ENCODE measurements around the gene OR2V2.
"Not testable (repeated sequence)": the region's sequence is repeated elsewhere in the genome, so short reads cannot be mapped to it uniquely, and the experiment has no call there.

The OR2V2 gene, protein sequence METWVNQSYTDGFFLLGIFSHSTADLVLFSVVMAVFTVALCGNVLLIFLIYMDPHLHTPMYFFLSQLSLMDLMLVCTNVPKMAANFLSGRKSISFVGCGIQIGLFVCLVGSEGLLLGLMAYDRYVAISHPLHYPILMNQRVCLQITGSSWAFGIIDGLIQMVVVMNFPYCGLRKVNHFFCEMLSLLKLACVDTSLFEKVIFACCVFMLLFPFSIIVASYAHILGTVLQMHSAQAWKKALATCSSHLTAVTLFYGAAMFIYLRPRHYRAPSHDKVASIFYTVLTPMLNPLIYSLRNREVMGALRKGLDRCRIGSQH

DNA sequence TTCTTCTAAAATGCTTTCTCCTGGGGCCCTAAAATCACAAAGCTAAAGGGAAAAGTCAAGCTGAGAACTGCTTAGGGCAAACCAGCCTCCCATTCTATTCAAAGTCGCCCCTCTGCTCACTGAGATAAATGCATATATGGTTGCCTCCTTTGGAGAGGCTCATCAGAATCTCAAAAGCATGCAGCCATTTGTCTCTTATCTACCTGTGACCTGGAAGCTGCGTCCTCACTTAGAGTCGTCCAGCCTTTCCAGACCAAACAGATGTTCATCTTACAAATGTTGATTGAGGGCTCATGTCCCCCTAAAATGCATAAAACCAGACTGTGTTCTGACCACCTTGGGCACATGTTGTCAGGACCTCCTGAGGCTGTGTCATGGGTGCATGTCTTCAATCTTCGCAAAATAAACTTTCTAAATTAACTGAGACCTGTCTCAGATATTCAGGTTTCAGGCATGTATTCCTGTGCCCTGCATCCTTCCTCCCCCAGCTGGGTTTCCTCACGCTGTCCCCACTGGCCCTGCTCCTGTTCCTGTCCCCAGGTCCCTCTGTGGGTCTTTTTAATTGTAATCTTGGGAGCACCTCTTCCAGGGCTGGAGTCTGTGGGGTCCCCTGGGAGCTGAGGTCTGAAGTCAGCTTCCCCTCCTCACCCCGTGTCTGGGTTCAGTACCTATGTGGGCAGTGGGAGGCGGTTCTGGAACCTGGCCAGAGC is at the start of gene OR2V2:
Gene OR2V2 (plus strand): TSS at position 660 of the 710 bp plus-strand sequence. CDS start 7,357 bp downstream, outside the sequence.
- not testable (repeated sequence) for DNase-seq

DNA sequence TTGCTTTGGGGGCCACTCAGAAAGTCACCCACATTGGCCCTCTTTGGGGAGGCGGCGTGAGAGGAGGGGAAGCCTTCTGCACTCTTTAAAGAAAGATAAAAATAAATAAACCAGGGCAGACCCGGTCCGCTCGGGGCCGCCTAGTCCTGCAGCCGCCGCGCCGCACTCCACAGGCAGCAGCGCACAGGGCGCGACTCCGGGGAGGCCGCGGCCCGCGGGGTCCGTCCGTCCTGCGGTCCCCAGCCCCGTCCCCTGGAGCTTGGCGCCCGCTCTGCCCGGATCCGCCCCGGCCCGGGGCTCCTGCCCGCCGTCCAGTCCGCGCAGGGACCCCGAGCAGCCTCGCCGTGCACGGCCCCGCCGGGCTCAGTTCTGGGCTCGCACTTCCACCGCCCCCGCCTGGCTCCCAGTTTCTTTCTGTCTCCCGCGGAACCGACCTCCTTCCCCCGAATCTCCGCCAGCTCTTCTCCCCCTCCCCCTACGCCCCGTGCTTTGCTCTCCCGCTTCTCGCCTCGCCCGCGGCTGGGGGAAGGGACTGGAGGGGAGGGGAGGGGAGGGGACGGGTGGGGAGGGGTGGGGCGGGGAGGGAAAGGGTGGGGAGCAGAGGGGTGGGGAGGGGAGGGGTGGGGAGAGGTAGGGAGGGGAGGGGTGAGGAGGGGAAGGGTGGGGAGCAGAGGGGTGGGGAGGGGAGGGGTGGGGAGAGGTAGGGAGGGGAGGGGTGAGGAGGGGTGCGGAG is 49.5 kb upstream of the OR2V2 start:
- not testable (repeated sequence) for DNase-seq

- no peak for DNase-seq
These were observed 48.4 kb upstream of the OR2V2 start for GRCh38 chr5:181098762-181099601.

DNA sequence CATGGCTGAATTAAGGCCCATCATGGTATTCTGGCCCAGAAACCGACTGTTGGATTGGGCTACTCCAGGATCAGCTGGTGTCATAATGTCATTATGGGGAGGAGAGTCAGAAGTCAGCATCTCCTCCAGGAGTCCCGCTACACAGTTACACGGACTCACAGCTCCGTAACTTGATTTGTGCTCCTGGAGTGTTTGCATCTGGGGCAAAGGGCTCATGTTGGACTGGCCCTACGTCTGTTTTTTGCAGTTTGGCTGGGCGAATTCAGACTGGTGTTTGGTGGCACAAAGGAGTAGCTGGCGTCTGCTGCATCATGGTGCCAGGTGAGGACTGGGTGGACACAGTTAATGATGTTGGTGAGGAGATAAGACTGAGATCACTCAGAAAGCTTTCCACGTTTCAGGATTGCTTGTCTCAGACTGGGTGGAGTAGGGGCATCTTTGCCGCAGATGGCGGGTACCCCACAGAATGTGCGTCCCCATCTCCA is 47.7 kb upstream of the OR2V2 start:
- DNase-seq, result no peak

DNA sequence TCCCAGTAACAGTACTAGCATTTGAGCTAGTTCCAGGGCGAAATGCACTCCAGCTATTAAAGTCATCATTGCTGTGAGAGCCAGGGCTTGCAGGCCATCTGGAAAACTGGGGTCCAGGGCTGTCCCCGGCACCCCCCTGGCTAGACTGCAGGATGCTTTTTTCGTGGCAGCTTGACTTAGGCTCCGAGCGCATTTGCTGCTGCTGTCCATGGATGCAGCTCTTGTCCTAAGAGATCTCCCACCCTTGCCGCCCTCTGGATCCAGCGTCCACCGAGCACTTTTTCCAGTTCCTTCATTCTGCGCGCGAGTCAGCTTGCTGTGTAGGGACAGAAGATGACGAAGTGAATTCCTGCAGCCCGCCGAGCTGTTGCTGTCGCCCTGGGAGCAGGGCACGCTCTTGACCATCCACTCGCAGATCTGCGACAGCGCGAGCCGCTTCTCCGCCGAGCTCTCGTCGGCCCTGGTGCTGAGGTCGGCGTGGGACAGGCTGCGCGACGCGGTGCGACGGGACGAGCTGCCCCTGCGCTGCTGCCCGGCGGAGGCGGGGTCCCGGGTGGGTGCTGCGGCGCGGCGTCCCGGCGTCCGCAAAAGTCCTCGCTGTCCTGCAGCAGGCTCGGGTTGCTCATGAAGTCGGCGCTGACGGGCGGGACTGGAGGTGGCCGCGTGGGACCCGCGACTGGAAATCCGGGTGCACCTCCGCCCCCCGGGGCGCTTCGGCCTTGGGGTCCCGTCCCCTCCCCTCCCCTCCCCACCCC is 47.1 kb upstream of the OR2V2 start:
- DNase-seq, result no peak

DNA sequence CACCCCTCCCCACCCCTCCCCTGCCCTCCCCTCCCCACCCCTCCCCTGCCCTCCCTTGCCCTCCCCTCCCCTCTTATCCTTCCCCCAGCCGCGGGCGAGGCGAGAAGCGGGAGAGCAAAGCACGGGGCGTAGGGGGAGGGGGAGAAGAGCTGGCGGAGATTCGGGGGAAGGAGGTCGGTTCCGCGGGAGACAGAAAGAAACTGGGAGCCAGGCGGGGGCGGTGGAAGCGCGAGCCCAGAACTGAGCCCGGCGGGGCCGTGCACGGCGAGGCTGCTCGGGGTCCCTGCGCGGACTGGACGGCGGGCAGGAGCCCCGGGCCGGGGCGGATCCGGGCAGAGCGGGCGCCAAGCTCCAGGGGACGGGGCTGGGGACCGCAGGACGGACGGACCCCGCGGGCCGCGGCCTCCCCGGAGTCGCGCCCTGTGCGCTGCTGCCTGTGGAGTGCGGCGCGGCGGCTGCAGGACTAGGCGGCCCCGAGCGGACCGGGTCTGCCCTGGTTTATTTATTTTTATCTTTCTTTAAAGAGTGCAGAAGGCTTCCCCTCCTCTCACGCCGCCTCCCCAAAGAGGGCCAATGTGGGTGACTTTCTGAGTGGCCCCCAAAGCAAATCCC is 46.2 kb upstream of the OR2V2 start:
- DNase-seq, result not testable (repeated sequence)

DNA sequence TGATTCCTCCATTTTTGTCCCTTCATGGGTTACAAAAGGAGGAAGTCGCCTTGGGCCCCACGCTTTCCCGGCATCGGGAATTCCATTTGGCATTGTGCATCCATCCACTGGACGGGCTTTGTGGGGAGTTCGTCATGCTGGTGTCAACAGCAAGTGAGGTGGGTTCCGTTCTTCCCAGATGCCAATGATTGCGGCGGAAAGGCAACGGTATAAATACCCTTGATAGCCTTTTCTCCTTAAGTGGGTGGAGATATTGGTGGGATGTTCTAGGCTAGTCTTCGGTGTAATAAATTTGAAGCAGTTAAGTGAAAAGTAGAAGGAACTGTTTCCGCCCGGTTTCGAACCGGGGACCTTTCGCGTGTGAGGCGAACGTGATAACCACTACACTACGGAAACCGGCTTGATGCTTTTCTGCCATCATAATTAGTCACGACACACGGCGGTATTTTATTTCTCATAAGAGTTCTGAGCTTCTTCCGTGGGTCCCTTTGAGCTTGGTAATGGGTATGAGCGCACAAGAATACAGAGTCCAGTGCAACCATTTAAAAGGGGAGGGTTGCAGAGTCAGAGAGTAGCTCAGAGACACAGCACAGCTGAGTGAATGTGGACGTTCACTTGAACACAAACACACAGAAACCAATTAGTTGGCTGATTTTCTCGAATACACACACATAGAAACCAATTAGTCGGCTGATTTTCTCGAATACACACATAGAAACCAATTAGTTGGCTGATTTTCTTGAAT is 45.3 kb upstream of the OR2V2 start:
- DNase-seq, result not testable (repeated sequence)

DNA sequence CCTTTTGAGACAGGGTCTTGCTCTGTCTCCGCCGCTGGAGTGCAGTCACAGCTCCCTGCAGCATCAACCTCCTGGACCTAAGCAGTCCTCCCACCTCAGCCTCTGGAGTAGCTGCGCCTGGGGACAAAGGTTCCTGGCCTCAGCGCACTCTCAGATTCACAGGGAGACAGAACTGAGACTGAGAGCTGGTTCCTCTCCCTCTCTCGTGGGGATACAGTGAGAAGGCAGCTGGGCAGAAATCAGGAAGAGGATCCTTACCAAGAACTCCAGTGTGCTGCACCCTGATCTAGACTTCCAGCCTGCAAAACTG is 43.2 kb upstream of the OR2V2 start:
- DNase-seq, result not testable (repeated sequence)

DNA sequence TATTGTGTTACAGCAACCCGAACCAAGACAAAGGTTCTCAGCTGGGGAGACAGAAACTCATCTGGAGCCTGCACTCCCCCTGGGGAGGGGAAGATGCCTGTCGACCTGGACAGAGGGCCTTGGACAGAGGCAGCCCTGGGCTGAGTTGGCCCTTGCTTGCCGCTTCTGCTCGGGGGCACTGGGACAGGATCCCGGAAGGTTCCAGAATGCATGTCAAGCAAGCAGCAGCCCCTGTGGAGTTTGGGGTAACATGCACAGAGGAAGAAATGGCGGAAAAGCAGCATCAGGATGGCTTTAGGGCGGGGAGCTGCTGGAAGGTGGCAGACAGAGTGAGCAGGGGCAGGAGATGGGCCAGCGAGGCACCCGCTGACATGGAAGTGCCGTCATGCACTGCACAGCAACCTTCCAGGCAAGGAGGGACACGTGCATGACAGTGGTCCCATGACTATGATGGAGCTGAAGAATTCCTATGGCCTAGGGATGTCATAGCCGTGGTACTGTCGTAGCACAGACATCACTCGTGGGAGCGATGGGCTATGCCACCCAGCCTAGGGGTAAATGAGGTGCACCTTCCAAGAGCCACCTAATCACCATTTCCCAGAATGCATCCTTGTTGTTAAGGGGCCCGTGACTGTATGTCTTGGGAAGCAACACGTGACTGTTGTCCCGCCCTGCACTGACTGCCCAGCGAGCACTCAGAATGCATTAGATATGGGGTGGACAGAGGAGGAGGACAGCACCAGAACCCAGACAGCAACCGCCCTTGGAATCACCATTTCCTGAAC is 42.6 kb upstream of the OR2V2 start:
- not testable (repeated sequence) for DNase-seq

- no peak for DNase-seq
These were observed 41.9 kb upstream of the OR2V2 start for GRCh38 chr5:181105391-181106025.

DNA sequence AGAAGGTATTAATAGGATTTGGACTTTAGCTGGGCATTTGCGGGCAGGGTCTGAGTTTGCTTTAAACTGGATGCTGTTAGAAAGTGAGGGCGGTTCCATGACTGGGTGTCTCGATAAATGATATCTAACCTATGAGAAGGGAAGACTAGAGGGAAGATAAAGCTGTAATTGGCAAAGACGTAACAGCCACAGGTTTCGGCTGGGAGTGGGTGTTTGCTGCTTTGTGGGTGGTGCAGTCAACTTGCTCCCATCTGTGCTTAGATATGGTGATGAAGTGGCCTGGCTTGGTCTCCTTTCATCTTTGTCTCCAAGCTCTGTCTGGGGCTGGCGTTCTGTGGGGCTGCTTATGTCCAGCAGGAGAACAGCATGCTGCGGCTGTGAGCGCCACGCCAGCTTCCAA is 39.7 kb upstream of the OR2V2 start:
- no peak for DNase-seq

DNA sequence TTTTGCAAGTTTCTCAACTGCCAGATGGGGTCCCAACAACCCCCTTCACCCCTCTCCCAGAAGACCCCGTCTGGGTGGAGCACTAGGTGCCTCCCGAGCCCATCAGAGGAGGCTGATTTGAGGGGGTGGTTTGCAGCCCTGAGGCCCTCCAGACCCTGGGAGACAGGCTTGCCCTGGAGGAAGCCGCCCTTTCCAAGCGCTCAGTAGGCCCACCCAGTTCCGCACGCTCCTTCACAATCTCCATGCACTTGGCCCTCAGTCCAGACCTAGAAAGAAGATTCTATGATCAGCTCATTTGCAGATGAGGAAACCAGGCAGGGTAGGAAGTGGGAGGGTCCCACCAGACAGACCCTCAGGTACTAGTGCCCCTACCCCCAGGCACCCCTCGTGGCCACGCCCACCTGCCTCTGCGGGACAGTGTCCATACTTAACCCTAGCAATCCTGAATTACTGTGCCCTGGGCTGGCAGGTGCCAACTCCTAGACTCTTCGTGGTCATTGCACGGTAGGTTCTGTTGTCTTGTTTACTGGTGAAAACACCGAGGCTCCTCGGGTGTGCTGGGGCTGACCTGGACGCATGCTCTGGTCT is 38.7 kb upstream of the OR2V2 start:
- DNase-seq, result no peak

- DNase-seq, result no peak
These were observed 37.8 kb upstream of the OR2V2 start for GRCh38 chr5:181109489-181110013.

GRCh38 chr5:181111010-181111409 is 36.4 kb upstream of the OR2V2 start:
- no peak for DNase-seq

DNA sequence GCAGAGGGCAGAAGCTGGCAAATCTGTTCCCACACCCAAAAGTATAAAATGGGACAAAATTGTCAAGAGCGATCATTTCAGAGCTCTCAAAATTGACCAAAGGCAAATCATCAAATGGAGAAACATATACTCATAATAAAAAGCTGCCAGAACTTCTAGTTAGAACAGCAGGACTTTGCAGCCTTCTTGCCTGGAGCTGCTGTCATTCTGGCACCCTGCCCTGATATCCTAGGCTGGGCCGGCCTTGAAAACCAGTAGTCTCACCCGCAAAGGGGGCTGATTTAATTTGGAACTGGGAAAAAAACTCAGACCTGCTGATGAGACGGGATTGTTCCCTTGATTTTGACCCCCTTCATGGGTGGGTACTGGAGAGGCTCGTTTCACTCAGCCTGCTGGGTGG is 34.9 kb upstream of the OR2V2 start:
- DNase-seq, result no peak

DNA sequence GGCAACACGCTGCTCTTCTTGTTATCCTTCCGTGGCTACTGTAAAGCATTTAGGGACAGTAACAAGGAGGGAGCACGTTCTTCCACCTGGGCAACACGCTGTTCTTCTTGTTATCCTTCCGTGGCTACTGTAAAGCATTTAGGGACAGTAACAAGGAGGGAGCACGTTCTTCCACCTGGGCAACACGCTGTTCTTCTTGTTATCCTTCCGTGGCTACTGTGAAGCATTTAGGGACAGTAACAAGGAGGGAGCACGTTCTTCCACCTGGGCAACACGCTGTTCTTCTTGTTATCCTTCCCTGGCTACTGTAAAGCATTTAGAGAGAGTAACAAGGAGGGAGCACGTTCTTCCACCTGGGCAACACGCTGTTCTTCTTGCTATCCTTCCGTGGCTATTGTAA is 33.8 kb upstream of the OR2V2 start:
- not testable (repeated sequence) for DNase-seq

DNA sequence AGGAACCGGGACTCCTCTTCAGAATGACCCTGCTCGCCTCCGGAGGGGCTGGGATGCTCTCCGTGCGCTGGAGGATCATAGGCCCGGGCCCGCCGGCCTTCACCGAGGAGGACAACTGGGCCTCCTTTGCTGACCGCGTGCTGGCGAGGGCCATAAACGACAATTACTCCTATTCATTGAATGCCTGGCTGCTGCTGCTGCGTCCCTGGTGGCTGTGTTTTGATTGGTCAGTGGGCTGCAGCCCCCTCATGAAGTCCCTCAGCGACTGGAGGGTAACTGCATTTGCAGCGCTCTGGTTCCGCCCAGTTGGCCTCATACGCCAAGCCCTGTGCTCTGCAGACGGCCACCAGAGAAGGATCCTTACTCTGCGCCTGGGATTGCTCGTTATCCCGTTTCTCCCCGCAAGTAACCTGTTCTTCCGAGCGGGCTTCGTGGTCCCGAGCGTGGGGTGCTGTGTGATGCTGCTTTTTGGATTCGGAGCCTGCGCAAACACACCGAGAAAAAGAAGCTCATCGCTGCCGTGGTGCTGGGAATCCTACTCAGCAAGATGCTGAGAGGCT is 33.0 kb upstream of the OR2V2 start:
- DNase-seq, result no peak
